OCI-LY1 (cell line): ENCODE data around the gene SART3.

Source experiments
- H2AFZ ChIP-seq: fragments of 200-600 bp; sonication (generic), shearing (Covaris generic); 2 replicates; pipeline ENCODE4 v1.6.0; 2014; ENCODE audit warnings: antibody characterized with exemption, mild to moderate bottlenecking, low read length
- H3F3A ChIP-seq: fragments of 200-600 bp; sonication (generic), shearing (Covaris generic); 2 replicates; pipeline ENCODE4 v1.6.0; 2014; ENCODE audit warnings: mild to moderate bottlenecking, antibody characterized with exemption, low read length, moderate library complexity; ENCODE audit not compliant: insufficient read depth
- H3K27ac ChIP-seq: fragments of 200-600 bp; sonication (generic); 2 replicates; pipeline ENCODE4 v1.5.1; 2014; ENCODE audit warnings: low read length, mixed run types, mild to moderate bottlenecking, low read depth; ENCODE audit not compliant: poor library complexity, severe bottlenecking
- H3K27me3 ChIP-seq: fragments of 200-600 bp; sonication (generic); 2 replicates; pipeline ENCODE4 v1.6.0; 2014; ENCODE audit warnings: antibody characterized with exemption, mild to moderate bottlenecking, low read length, moderate library complexity; ENCODE audit not compliant: insufficient read depth
- H3K36me3 ChIP-seq: fragments of 200-600 bp; sonication (generic); 2 replicates; pipeline ENCODE4 v1.6.1; 2014; ENCODE audit warnings: mild to moderate bottlenecking, antibody characterized with exemption, low read length, moderate library complexity, mixed read lengths; ENCODE audit not compliant: insufficient read depth
- H3K4me1 ChIP-seq: fragments of 200-600 bp; sonication (generic); 2 replicates; pipeline ENCODE4 v1.5.1; 2014; ENCODE audit warnings: mild to moderate bottlenecking, low read length, moderate library complexity; ENCODE audit not compliant: insufficient read depth, severe bottlenecking
- H3K4me2 ChIP-seq: fragments of 200-600 bp; sonication (generic), shearing (Covaris generic); 2 replicates; pipeline ENCODE4 v1.6.1; 2014; ENCODE audit warnings: low read length
- H3K4me3 ChIP-seq: fragments of 200-600 bp; sonication (generic); 2 replicates; pipeline ENCODE4 v1.5.1; 2014; ENCODE audit warnings: low read length, low read depth, mild to moderate bottlenecking, mixed read lengths; ENCODE audit not compliant: poor library complexity, severe bottlenecking
- H3K79me2 ChIP-seq: fragments of 200-600 bp; shearing (Covaris generic); 2 replicates; pipeline ENCODE4 v1.6.1; 2016; ENCODE audit warnings: mixed run types, low read length, mixed read lengths; ENCODE audit not compliant: insufficient read depth
- H3K9ac ChIP-seq: fragments of 200-600 bp; sonication (generic), shearing (Covaris generic); 2 replicates; pipeline ENCODE4 v1.6.1; 2014; ENCODE audit warnings: mild to moderate bottlenecking, low read length, mixed read lengths
- H3K9me2 ChIP-seq: fragments of 200-600 bp; sonication (generic), shearing (Covaris generic); 2 replicates; pipeline ENCODE4 v1.6.1; 2014; ENCODE audit warnings: low read depth, mild to moderate bottlenecking, low read length, mixed read lengths
- H3K9me3 ChIP-seq: fragments of 200-600 bp; shearing (Covaris generic); 2 replicates; pipeline ENCODE4 v1.6.1; 2014; ENCODE audit warnings: low read length, mixed read lengths
- H4K20me1 ChIP-seq: fragments of 200-600 bp; sonication (generic), shearing (Covaris generic); 2 replicates; pipeline ENCODE4 v1.6.0; 2016; ENCODE audit warnings: mild to moderate bottlenecking, low read length; ENCODE audit not compliant: insufficient read depth
- EZH2 ChIP-seq: fragments of 200-600 bp; sonication (generic), shearing (Covaris generic); IDR thresholded peaks from 2 replicates; pipeline ENCODE4 v1.8.0; 2017; ENCODE audit warnings: borderline replicate concordance, mixed run types, mild to moderate bottlenecking, antibody characterized with exemption, low read length, moderate library complexity, mixed read lengths
- TF ChIP-seq, protein P1 (sequence below): fragments of 200-600 bp; sonication (generic), shearing (Covaris generic); IDR thresholded peaks from 2 replicates; pipeline ENCODE4 v1.5.1; 2017; ENCODE audit warnings: mild to moderate bottlenecking, antibody characterized with exemption, low read length, moderate library complexity, mixed read lengths

Gene SART3

DNA sequence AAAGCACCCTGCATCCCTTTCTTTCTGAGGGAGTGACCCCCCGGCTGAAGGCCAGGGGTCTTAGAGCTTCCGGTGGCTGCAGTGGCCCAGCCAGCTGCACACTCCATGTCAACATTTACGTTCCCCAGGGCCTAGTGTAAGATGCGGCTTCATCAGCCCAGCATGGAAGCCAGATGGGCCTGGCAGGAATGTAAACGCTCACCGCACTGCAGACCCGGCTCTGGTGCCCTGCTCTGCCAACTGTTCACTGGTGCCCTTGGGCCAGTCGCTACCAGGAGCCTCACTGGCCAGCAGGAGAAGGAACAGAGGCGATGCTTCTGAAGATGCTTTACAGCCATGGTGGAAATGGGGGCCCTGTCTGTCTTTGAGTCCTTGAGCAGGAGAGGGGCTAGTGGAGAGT, 45.5 kb upstream of the SART3 start:
- no peak overlapping the region for H3K4me2 ChIP-seq
- no peak for TF ChIP-seq EZH2

DNA sequence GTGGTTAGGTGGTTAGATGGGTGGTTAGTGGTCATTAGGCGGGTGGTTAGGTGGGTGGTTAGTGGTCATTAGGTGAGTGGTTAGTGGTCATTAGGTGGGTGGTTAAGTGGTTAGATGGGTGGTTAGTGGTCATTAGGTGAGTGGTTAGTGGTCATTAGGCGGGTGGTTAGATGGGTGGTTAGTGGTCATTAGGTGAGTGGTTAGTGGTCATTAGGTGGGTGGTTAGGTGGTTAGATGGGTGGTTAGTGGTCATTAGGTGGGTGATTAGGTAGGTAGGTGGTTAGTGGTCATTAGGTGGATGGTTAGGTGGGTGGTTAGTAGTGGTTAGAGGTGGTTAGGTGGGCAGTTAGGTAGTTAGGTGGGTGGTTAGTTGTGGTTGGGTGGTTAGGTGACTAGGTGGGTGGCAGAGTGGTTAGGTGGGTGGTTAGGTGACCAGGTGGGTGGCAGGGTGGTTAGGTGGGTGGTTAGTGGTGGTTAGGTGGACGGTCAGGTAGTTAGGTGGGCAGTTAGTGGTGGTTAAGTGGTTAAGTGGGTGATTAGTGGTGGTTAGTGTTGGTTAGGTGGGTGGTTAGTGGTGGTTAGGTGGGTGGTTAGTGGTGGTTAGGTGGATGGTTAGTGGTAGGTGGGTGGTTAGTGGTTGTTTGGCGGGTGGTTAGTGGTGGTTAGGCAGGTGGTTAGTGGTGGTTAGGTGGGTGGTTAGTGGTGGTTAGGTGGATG, 44.9 kb upstream of the SART3 start:
- no peak overlapping the region for H3K4me2 ChIP-seq
- no peaks in the 10 kb centered on the region for H3K9me2 ChIP-seq
- no peaks in the 10 kb centered on the region for H3K27me3 ChIP-seq
- H3K9ac ChIP-seq = no peak overlapping the region
- no peaks in the 10 kb centered on the region for H3K79me2 ChIP-seq
- H2AFZ ChIP-seq = no peak overlapping the region
- H4K20me1 ChIP-seq = no peaks in the 10 kb centered on the region
- no peaks in the 10 kb centered on the region for H3K4me1 ChIP-seq
- H3K9me3 ChIP-seq = no peaks in the 10 kb centered on the region
- no peaks in the 10 kb centered on the region for H3K36me3 ChIP-seq
- H3K4me3 ChIP-seq = no peak overlapping the region
- TF ChIP-seq, protein P1, sequence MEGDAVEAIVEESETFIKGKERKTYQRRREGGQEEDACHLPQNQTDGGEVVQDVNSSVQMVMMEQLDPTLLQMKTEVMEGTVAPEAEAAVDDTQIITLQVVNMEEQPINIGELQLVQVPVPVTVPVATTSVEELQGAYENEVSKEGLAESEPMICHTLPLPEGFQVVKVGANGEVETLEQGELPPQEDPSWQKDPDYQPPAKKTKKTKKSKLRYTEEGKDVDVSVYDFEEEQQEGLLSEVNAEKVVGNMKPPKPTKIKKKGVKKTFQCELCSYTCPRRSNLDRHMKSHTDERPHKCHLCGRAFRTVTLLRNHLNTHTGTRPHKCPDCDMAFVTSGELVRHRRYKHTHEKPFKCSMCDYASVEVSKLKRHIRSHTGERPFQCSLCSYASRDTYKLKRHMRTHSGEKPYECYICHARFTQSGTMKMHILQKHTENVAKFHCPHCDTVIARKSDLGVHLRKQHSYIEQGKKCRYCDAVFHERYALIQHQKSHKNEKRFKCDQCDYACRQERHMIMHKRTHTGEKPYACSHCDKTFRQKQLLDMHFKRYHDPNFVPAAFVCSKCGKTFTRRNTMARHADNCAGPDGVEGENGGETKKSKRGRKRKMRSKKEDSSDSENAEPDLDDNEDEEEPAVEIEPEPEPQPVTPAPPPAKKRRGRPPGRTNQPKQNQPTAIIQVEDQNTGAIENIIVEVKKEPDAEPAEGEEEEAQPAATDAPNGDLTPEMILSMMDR = no peak
- no peak for TF ChIP-seq EZH2
- H3F3A ChIP-seq = no peaks in the 10 kb centered on the region
- H3K27ac ChIP-seq = no peak overlapping the region

More for the DNA sequence above, 45.5 kb upstream of the SART3 start:
- Histone ChIP-seq H2AFZ (no peak overlapping the region), H3K36me3 (no peaks in the 10 kb centered on the region), H3K9me3 (no peaks in the 10 kb centered on the region), H3K79me2 (no peaks in the 10 kb centered on the region), H3K9me2 (no peaks in the 10 kb centered on the region), H3K4me1 (no peaks in the 10 kb centered on the region), H4K20me1 (no peaks in the 10 kb centered on the region), H3K4me3 (no peak overlapping the region), H3F3A (no peaks in the 10 kb centered on the region), H3K9ac (no peak overlapping the region), H3K27me3 (no peaks in the 10 kb centered on the region), H3K27ac (no peak overlapping the region)

DNA sequence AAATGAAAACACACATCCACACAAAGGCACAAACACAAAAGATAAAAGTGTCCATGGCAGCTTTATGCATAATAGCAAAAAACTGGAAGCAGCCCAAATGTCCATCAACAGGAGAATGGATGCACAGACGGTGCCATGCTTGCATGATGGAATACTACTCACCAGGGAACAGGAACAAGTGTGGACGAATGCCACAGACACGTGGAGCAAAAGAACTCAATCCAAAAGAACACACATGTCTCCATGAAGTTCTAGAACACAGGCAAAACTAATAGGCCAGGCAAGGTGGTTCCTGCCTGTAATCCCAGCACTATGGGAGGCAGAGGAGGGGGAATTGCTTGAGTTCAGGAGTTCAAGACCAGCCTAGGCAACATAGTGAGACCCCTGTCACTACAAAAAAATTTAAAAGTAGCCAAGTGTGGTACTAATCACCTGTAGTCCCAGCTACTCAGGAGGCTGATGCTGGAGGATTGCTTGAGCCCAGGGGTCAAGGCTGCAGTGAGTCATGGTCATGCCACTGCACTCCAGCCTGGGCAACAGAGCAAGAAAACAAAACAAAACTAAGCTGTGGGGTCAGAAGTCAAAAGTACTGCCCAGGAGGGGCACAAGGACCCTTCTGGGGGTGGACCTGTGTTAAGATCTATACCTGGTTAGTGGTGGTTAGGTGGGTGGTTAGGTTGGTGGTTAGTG, 44.2 kb upstream of the SART3 start:
- H3K27ac ChIP-seq = no peak overlapping the region
- H3K4me3 ChIP-seq = no peak overlapping the region
- no peaks in the 10 kb centered on the region for H4K20me1 ChIP-seq
- no peaks in the 10 kb centered on the region for H3K27me3 ChIP-seq
- H3K79me2 ChIP-seq = no peaks in the 10 kb centered on the region
- no peak overlapping the region for H3K4me2 ChIP-seq
- TF ChIP-seq EZH2 = no peak
- TF ChIP-seq, protein P1 = no peak
- no peak overlapping the region for H3K9ac ChIP-seq
- H3K4me1 ChIP-seq = no peaks in the 10 kb centered on the region
- H3K9me2 ChIP-seq = no peaks in the 10 kb centered on the region
- no peak overlapping the region for H2AFZ ChIP-seq
- H3K9me3 ChIP-seq = no peaks in the 10 kb centered on the region
- H3F3A ChIP-seq = no peaks in the 10 kb centered on the region
- no peaks in the 10 kb centered on the region for H3K36me3 ChIP-seq
